HepG2 (cell line): ENCODE measurements around the gene RAB43. TPM values are rescaled to one million over a fixed set of nuclear protein-coding genes. Genes with fewer than 3 reads are reported as not detected.

Source experiments
- ARNT ChIP-seq: fragments of 450-650 bp; IDR thresholded peaks from 2 replicates; pipeline ENCODE4 v1.6.1; 2017
- CBFB ChIP-seq: sonication (generic); formaldehyde crosslinking; IDR thresholded peaks from 2 replicates; pipeline ENCODE4 v1.4.0; 2020; ENCODE audit warnings: missing genetic modification reagents
- CREM ChIP-seq, 2 experiments: sonication (generic) in 1 of 2; formaldehyde crosslinking in 1 of 2; IDR thresholded peaks; 2 replicates each; pipeline versions ENCODE4 v1.4.0 to v1.6.1; 2016 to 2020; ENCODE audit warnings: antibody characterized with exemption in 1 of 2, mild to moderate bottlenecking in 1 of 2, missing genetic modification reagents in 1 of 2
- ESRRA ChIP-seq: sonication (generic); formaldehyde crosslinking; IDR thresholded peaks from 2 replicates; pipeline ENCODE4 v1.5.1; 2020; ENCODE audit warnings: mild to moderate bottlenecking, low read depth, missing genetic modification reagents
- ETV6 ChIP-seq: sonication (generic); formaldehyde crosslinking; conservative IDR thresholded peaks from 2 replicates; pipeline ENCODE4 v1.4.0; 2020; ENCODE audit warnings: missing genetic modification reagents
- KAT7 ChIP-seq: IDR thresholded peaks from 2 replicates; pipeline ENCODE4 v1.6.1; 2018; ENCODE audit warnings: borderline replicate concordance, missing compliant biosample characterization
- MAFK ChIP-seq, 2 experiments: IDR thresholded peaks in 1 of 2; conservative IDR thresholded peaks in 1 of 2; 2 replicates each; pipeline ENCODE4 v1.6.1; 2011; ENCODE audit warnings: improper control_type of control experiment in 2 of 2, low read length in 2 of 2
- MATR3 ChIP-seq: sonication (generic); formaldehyde crosslinking; IDR thresholded peaks from 2 replicates; pipeline ENCODE4 v1.4.0; 2020; ENCODE audit warnings: missing genetic modification reagents
- MYPOP ChIP-seq: sonication (generic); formaldehyde crosslinking; IDR thresholded peaks from 2 replicates; pipeline ENCODE4 v1.8.1; 2023; ENCODE audit warnings: mild to moderate bottlenecking, moderate library complexity, missing genetic modification reagents
- NR2C2 ChIP-seq: sonication (generic); formaldehyde crosslinking; IDR thresholded peaks from 2 replicates; pipeline ENCODE4 v1.4.0; 2020; ENCODE audit warnings: missing genetic modification reagents, mild to moderate bottlenecking, moderate library complexity, borderline replicate concordance
- NR2F1 ChIP-seq, 2 experiments: fragments of 450-650 bp in 1 of 2; formaldehyde crosslinking in 1 of 2; IDR thresholded peaks; 2 replicates each; pipeline versions ENCODE4 v1.5.0 to v1.6.1; 2016 to 2020; ENCODE audit warnings: mild to moderate bottlenecking in 1 of 2, missing compliant biosample characterization in 1 of 2, missing genetic modification reagents in 1 of 2, moderate library complexity in 1 of 2
- TP53 ChIP-seq: sonication (generic); formaldehyde crosslinking; conservative IDR thresholded peaks from 2 replicates; pipeline ENCODE4 v1.4.0; 2020; ENCODE audit warnings: missing genetic modification reagents
- U2AF1 ChIP-seq: fragments of 200-400 bp; formaldehyde crosslinking; optimal IDR thresholded peaks from 2 replicates; pipeline ENCODE3; 2017; ENCODE audit warnings: mild to moderate bottlenecking, low read depth, low read length
- ZBTB20 ChIP-seq: sonication (generic); formaldehyde crosslinking; IDR thresholded peaks from 2 replicates; pipeline ENCODE4 v1.8.1; 2023; ENCODE audit warnings: missing genetic modification reagents, low read depth, mild to moderate bottlenecking, borderline replicate concordance
- ZEB1 ChIP-seq: IDR thresholded peaks from 2 replicates; pipeline ENCODE4 v1.6.1; 2012; ENCODE audit warnings: mild to moderate bottlenecking, low read depth, inconsistent platforms; ENCODE audit not compliant: insufficient replicate concordance
- ZFP1 ChIP-seq: IDR thresholded peaks from 2 replicates; pipeline ENCODE4 v1.6.1; 2016
- ZFP36L2 ChIP-seq: sonication (generic); formaldehyde crosslinking; IDR thresholded peaks from 2 replicates; pipeline ENCODE4 v1.4.0; 2020; ENCODE audit warnings: missing genetic modification reagents
- ZNF142 ChIP-seq: sonication (generic); formaldehyde crosslinking; IDR thresholded peaks from 2 replicates; pipeline ENCODE4 v1.4.0; 2020; ENCODE audit warnings: missing genetic modification reagents
- ZNF3 ChIP-seq: IDR thresholded peaks from 2 replicates; pipeline ENCODE4 v1.7.0; 2017; ENCODE audit warnings: inconsistent platforms
- ZNF513 ChIP-seq: sonication (generic); formaldehyde crosslinking; conservative IDR thresholded peaks from 2 replicates; pipeline ENCODE4 v1.5.0; 2020; ENCODE audit warnings: missing genetic modification reagents
- ZNF598 ChIP-seq: sonication (generic); formaldehyde crosslinking; IDR thresholded peaks from 2 replicates; pipeline ENCODE4 v1.5.1; 2020; ENCODE audit warnings: mild to moderate bottlenecking, missing genetic modification reagents, borderline replicate concordance
- ZNF761 ChIP-seq: sonication (generic); formaldehyde crosslinking; conservative IDR thresholded peaks from 2 replicates; pipeline ENCODE4 v1.4.0; 2020; ENCODE audit warnings: mild to moderate bottlenecking, missing genetic modification reagents
- ZNF883 ChIP-seq: sonication (generic); formaldehyde crosslinking; IDR thresholded peaks from 2 replicates; pipeline ENCODE4 v1.5.1; 2020; ENCODE audit warnings: mild to moderate bottlenecking, missing genetic modification reagents; ENCODE audit errors: not compliant biosample characterization
- polyA plus RNA-seq, 8 experiments: library from polyadenylated mRNA; depleted of rRNA in 3 of 8; stranded (reverse) in 7 of 8; unstranded in 1 of 8; fragments of >200 nt; fragmentation: Illumina TruSeq in 4 of 8; extraction: Trizol in 4 of 8; gene quantifications; 2 replicates each; pipeline versions ENCODE4 v1.2.1 to v1.2.3, GENCODE V29; 2011 to 2016; ENCODE audit warnings: low read depth in 4 of 8, missing spikeins in 1 of 8, mixed read lengths in 1 of 8; ENCODE audit not compliant: insufficient read depth in 1 of 8
- total RNA-seq, 5 experiments: library from RNA; depleted of rRNA; stranded (reverse); fragments of >200 nt; fragmentation: Illumina TruSeq; extraction: Trizol; gene quantifications; 2 replicates each; pipeline ENCODE4 v1.2.3, GENCODE V29; 2016; ENCODE audit warnings: low read depth in 1 of 5

The RAB43 gene
- total and polyA plus RNA-seq, 2 of the 13 experiments (the other 11 are each of a cell fraction or from before 2014, with no cell fraction given), result 11.8 to 18.4 TPM

GRCh38 chr3:129123314-129124060 is 1.9 kb upstream of the RAB43 start (continued):
- TF ChIP-seq KAT7, result no peak
- no peak for TF ChIP-seq ZFP36L2
- no peak for TF ChIP-seq ZNF883 (CRISPR knock-in tag)
- TF ChIP-seq ZFP1 (CRISPR knock-in tag), result no peak
- no peak for TF ChIP-seq ZNF598
- peak; percentile 67; the same call in 1 of the 2 replicates for TF ChIP-seq TP53 (CRISPR knock-in tag)
- no peak; the same call in 1 of the 2 replicates for TF ChIP-seq MYPOP (CRISPR knock-in tag)
- TF ChIP-seq U2AF1, result no peak
- TF ChIP-seq CBFB (CRISPR knock-in tag), result no peak
- TF ChIP-seq NR2F1 (CRISPR knock-in tag; IDR thresholded peaks at IDR 0.05), result no peak
- TF ChIP-seq ARNT, result no peak
- no peak; the same call in 1 of the 2 replicates for TF ChIP-seq ZNF142 (CRISPR knock-in tag)
- TF ChIP-seq MATR3, result no peak
- no peak for TF ChIP-seq NR2C2 (CRISPR knock-in tag)
- TF ChIP-seq ESRRA (CRISPR knock-in tag), result peak; percentile 46; the same call in 1 of the 2 replicates
- TF ChIP-seq ZBTB20 (CRISPR knock-in tag), result peak; percentile 49; the same call in 1 of the 2 replicates
- TF ChIP-seq ZNF513, result no peak
- TF ChIP-seq ZEB1, result no peak
- no peak for TF ChIP-seq MAFK (conservative IDR thresholded peaks at IDR 0.05 in 1 of 2, IDR thresholded peaks at IDR 0.05 in 1 of 2; ENCODE audit: low read length in 2 of 2)
- no peak for TF ChIP-seq ZNF3 (CRISPR knock-in tag)
- TF ChIP-seq CREM (IDR thresholded peaks at IDR 0.05), result no peak
- TF ChIP-seq CREM (CRISPR knock-in tag; IDR thresholded peaks at IDR 0.05), result no peak
- TF ChIP-seq ZNF761 (CRISPR knock-in tag), result no peak
- no peak for TF ChIP-seq ETV6
